HCEC 1CT (cell line): ENCODE measurements around the gene TUBA1A.
"Not testable (repeated sequence)": the region's sequence is repeated elsewhere in the genome, so short reads cannot be mapped to it uniquely, and the experiment has no call there.

ENCODE experiments used
- DNase-seq: peaks from one replicate; pipeline ENCODE4 v3.0.0-alpha.2; 2017

The TUBA1A gene

DNA sequence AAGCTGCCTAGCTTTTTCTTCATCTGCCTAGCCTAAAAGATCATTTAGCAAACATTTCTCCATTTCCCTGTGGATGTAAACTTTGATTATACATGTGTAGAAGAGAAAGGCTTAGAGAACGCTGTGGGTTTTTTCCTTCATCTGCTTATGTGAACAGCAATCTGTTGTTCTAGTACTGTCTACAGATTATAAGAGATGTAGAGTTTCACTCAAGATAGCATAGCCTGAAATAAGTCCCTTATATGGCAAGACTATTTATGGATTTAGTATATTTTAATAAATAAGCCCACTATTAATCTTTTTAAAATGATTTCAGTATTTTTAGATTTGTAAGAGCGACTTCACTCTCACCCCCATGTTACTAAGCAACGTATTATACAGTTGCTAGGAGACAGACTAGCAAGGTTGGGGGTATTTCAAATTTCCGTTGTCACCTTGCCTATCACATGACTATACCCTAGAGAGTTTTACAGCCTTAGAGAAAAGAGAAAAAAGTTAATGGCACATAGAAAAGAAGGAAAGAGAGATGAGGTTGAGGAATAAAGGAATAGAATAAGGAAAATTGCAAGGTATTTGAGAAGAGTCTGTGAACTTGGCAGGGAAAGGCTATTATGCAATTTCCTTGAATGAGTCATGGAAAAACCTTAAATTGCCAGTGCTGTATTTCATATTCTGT, 12.2 kb upstream of the TUBA1A start:
- peak; percentile 76 for DNase-seq

DNA sequence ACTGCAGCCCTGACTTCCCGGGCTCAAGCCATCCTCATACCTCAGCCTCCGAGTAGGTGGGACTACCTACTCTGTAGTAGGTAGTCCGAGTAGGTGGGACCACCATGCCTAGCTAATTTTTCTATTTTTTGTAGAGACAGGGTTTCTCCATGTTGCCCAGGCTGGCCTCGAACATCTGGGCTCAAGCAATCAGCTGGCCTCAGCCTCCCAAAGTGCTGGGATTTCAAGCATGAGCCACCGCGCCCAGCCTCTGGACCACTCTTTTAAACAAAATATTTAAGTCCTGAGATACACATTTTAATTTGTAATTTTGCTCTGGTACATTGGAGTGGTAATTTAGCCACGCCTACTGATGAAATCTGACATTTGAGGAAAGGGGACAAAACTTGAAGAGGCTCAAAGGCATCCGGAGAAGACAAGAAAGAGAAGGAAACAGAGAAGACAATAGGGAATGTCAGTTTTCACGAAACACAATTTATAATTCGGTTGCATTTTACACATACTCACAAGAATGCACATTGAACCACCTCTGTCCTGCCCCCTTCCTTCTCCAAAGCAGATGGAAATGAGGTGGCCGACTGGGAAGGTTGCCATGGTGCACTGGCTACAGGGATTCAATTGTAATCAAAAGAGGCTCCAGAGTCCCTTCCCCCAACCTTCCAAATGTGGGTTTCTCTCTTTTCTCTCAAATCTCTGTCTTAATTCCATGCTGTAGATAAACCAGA, 9.7 kb upstream of the TUBA1A start:
- DNase-seq = peak; percentile 87

DNA sequence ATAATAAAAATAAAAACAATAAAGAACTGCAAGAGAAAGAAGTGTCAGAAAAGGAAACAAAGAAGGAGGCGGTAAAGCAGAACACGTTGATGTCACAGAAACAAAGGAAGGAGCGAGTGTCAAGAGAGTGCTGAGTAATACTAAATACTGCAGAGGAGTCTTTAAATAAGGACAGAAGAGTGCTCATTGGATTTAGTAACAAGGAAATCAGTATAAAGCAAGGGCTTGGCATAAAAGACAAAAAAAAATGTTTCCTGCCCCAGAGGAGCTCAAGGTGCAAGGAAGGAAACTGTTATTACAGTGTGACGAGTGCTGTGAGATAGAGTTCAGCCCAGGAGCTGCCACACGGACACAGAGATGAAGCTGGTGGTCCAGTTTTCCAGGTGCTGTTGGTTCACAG, 8.4 kb upstream of the TUBA1A start:
- DNase-seq = no peak

DNA sequence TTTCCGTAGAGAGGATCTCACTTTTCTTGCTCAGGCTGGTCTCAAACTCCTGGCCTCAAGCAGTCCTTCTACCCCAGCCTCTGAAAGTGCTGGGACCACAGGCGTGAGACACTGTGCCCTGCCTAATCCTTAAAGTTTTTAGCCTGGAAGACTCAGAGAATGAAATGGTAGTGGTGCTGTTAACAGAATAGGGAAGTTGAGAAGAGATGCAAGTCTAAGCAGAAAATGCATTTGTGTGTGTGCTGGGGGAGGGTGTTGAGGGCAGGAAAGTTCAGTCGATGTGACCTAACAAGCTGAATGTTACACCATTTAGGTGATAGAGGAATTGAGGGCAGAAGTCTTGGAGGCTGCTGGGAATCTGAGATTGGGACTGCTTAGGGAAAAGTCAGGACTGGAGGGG, 6.9 kb upstream of the TUBA1A start:
- no peak for DNase-seq

DNA sequence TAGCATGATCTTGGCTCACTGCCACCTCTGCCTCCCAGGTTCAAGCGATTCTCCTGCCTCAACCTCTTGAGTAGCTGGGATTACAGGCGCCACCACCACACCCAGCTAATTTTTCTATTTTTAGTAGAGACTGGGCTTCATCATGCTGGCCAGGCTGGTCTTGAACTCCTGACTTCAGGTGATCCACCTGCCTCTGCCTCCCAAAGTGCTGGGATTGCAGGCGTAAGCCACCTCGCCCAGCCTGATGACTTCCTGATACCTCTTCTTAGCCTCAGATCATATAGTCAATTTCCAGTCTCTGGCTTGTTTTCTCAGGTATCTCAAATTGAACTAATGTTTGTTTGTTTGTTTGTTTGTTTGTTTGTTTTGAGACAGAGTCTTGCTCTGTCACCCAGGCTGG, 4.9 kb upstream of the TUBA1A start:
- DNase-seq = not testable (repeated sequence)

DNA sequence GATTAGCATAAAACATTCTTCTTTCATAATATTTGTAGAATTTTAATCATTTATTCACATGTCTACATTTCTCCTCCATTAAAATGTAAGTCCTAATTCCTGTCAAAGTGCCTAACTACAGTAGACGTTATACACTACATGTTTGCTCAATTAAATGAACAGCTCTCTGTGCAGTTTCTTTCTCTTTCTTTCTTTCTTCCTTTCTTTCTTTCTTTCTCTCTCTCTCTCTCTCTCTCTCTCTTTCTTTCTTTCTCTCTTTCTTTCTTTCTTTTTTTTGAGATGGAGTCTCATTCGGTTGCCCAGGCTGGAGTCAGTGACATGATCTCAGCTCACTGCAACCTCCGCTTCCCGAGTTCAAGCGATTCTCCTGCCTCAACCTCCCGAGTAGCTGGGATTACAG, 2.6 kb upstream of the TUBA1A start:
- DNase-seq = not testable (repeated sequence)

DNA sequence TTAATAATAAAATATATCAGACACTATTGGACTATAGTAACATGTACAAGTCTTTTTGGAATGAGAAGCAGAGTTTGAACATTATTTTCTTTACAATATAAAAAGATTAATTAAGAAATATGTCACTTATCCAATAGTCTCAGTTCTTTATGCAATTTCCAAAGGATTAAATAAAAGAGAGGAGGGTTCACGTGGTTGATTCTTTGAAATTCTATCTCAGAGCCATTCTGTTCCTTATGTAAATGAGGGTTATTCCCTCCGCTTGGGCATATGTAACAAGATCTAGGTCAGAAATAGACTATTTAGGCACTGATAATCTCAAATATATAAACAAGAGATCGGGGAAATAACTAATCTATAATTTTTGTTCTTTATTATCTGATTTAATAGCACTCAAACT, 2.1 kb upstream of the TUBA1A start:
- no peak for DNase-seq

DNA sequence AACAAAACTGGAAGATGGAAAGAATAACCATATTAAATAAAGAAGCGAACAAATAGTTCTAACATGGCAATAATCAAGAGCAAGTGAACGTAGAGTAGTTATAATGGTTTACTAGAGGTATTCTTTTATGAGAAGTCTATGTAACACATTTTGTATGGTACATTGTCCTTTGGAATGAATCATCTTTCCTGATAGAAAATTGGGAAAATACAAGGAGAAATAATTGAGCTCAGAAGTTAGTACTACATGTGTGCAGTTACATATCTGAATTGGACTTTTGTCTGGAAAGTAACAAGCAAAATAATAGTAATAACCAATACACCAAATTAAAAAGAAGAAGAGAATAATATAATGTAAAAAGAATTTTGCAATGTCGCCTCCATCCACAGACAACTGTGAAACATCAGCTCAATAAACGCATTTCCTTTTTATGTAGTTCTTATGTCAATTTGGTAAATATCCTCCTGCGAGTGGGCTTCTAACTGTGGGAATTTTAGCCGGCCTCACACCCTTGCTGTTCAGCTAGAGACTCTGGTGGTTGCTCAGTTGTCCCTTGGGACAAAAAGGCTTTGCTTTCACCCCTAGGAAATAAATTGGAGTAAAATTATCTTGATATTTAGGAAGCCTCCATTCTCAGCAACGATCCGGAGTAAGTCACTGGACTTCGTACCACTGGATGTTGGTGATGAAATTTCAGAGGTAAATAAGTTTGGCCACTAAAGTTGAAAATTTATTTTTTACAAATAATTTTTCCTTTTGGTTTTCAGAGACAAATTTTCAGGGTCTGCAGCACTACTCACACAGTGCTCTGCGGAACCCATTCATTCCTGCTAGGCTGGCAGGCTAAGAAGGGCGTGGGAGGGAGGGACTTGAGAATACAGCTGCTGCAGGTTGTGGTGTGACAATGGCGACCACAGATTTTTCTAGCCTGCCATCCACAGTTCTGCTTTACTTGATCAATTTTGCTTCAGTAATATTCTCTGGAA, 1.1 kb upstream of the TUBA1A start:
- no peak for DNase-seq

DNA sequence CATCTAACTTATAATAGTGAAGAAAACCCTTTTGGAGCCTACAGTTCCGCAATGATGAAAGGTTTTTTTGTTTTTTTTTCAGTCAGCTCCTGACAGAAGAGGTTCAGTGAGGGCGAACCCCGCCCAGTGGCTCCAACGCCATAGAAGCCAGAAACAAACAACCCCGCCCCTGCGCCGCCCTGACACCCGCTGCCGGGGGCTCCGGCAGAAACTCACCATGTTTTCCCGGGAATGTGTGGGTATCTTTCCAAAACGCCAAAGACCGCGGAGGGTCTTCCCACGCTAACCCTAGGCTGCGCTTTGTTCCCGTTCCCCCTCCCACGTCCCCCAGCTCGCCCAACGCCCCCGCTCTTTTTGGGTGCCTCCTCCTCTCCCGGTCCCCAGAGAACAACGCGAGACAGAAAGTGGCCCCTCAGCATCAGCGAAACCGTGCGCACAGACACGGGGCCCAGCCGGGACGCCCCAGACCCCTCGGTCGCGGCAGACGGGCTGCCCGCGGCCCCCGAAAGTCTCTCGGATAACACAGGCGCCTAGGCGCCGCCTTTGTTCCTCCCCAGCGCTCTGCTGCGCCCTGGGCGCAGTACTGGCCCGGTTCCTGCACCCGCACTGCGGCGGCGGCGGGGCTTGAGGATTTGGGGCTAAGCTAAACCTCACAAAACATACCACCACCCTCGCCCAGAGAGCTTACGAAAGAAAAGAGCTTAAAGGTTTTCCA, 522 bp downstream of the TUBA1A start:
- peak; percentile 61 for DNase-seq

DNA sequence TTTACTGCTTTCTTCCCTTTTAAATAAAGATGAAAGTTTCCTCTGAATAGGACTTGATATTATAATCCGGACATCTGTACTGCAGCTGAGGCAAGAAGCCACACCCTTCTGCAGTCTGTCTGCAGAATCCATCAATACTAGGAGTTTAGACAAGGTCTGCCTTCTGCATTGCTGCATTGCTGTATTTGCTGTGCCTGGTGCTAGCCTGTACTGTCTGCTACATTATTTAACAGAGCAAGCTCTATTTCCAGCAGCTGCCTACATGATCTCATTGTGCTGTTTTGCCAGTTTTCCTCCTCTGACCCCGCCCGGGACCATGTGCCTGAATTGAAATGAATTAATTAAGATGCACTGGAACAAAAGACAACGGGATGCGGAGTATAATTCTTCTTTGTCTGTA, 1.7 kb downstream of the TUBA1A start:
- peak; percentile 50 for DNase-seq

DNA sequence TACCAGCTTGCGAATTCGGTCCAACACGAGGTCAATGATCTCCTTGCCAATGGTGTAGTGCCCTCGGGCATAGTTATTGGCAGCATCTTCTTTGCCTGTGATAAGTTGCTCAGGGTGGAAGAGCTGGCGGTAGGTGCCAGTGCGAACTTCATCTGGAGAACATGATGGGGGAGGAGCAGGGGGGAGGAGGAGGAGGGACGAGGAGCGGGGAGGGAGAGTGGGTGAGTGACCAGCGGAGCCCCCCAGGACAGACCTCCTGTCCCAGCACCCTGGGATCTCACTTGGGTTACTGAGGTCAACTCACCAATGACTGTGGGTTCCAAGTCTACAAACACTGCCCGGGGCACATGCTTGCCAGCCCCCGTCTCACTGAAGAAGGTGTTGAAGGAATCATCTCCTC, 2.6 kb downstream of the TUBA1A start:
- DNase-seq = not testable (repeated sequence)

DNA sequence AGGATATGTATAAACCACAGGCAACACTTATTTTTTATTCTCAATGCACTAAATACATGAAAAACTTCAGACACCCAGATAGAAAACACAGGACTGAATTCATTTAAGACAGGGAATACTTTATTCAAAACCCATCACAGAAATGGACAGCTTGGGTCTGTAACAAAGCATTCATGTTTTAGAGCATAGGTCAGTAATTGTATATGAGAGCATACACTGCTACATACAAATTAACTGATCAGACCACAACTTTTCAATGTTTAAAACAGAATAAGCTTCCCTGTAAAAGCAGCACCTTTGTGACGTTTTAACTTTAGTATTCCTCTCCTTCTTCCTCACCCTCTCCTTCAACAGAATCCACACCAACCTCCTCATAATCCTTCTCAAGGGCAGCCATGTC, 4.2 kb downstream of the TUBA1A start:
- DNase-seq = not testable (repeated sequence)

DNA sequence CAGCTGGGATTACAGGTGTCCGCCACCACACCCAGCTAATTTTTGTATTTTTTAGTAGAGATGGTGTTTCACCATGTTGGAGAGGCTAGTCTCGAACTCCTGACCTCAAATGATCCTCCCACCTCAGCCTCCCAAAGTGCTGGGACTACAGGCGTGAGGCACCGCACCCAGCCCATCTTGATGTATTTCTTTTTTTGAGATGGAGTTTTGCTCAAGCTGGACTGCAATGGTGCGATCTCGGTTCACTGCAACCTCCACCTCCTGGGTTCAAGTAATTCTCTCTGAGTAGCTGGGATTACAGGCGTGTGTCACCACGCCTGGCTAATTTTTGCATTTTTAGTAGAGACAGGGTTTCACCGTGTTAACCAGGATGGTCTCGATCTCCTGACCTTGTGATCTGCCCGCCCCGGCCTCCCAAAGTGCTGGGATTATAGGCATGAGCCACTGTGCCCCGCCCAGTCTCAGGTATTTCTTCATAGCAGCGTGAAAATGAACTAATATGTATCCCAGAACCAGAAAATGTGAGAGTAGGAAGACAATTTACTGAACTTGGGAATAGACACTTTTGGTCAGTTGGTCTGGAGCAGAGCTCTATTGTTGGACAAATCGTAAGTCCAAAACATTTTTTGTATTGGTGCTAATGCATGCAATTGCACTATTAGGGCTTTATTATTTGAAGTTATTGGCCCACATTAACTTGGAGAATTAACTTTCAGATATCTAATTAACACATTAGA, 5.5 kb downstream of the TUBA1A start:
- DNase-seq = not testable (repeated sequence)

DNA sequence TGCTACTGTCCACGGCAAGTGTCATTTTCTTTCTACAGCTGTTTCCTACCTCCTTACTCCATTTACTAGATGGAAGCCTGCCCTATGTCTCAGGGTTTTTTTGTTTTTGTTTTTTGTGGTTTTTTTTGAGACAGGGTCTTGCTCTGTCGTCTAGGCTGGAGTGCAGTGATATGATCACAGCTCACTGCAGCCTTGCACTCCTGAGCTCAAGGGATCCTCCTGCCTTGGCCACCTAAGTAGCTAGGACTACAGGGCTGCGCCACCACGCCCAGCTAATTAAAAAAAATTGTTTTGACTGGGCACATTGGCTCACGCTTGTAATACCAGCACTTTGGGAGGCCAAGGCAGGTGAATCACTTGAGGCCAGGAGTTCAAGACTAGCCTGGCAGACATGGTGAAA, 14.7 kb downstream of the TUBA1A start:
- DNase-seq = no peak

DNA sequence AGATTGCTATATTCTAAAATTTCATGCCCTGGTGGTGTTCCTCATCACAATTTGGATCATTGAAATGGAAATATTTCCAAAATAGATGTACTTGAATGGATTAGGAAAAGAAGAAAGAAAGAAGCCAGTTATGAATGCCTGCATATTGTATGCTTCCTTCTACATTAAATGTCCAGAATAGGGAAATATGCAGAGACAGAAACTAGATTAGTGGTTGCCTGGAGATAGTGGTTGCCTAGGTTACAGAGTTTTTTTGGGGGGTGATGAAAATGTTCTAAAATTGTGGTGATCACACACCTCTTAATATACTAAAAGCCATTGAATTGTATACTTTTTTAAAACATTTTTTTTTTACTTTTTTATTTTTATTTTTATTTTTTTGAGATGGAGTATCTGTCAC, 18.0 kb downstream of the TUBA1A start:
- DNase-seq = no peak

DNA sequence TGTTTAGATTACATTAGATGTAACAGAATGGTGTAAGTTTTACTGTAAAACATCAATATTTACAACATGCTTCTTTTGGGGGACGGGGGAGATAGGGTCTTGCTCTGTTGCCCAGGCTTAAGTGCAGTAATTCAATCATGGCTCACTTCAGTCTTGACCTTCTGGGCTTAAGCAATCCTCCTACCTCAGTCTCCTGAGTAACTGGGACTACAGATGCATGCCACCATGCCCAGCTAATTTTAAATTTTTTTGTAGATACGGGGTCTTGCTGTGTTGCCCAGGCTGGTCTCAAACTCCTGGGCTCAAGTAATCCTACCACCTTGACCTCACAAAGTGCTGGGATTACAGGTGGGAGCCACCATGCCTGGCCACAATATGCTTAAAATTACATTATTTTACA, 23.8 kb downstream of the TUBA1A start:
- DNase-seq = no peak

DNA sequence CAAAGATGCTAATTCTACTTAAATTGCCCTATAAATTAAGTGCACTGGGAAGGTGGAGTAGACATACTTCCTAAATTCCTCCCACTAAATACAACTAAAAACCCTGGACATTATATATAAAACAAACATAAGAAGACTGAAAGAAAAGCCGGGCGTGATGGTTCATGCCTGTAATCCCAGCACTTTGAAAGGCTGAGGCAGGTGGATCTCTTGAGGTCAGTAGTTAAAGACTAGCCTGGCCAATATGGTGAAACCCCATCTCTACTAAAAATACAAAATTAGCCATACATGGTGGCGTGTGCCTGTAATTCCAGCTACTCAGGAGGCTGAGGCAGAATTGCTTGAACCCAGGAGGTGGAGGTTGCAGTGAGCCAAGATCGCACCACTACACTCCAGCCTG, 27.0 kb downstream of the TUBA1A start:
- not testable (repeated sequence) for DNase-seq

DNA sequence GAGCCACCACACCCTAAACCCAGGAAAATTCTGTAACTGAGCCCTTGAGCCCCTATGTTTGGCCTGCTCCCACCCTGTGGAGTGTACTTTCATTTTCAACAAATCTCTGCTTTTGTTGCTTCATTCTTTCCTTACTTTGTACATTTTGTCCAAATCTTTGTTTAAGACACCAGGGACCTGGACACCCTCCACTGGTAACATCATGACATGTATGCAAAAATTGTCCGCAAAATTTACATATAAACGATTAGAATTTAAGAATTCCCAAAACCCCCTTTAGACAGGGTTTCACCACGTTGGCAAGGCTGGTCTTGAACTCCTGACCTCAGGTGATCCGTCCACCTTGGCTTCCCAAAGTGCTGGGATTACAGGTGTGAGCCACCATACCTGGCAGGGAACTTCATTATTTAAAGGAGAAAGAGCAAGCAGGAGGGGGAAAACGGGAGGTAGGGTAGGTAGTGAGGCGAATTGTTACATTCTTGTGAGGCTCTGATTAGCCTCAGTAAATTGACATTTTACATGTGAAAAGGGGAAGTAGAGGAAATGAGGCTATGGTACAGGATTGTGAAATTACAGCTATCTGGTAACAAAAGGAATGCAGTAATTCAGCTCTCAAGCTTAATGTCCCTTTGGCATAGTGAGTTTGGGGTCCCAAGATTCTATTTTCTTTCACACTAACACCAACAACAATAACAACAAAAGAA, 27.6 kb downstream of the TUBA1A start:
- DNase-seq = no peak

DNA sequence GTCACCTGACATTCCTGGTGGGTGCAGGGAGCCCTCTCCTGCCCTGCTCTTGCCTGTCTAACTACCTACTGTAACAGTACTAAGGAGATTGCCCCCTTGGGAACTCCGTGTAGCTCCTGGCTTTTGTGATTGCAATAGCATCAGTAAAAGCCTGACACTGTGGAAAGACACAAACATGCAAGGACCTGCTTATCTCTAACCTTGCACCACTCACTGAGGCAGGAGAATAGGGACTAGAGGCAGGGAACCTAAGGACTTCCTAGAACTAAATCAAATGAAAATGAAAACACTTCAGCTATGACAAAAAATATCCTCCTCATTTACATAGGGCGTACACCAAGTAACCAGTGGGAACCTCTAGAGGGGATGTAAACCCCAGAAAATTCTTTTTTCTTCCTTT, 28.5 kb downstream of the TUBA1A start:
- no peak for DNase-seq

DNA sequence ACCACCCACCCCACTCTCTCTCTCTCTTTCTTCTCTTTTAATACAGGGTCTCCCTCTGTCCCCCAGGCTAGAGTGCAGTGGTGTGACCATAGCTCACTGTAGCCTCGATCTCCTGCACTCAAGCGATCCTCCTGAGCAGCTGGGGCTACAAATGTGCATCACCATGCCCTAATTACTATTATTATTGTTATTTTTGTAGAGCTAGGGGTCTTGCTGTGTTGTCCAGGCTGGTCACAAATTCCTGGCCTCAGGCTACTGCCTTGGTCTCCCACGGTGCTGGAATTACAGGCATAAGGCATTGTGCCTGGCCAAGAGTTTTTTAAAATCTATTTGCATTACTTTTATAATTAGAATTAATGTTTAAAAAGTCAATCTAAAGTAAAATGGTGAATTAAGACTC, 34.7 kb downstream of the TUBA1A start:
- DNase-seq = no peak

DNA sequence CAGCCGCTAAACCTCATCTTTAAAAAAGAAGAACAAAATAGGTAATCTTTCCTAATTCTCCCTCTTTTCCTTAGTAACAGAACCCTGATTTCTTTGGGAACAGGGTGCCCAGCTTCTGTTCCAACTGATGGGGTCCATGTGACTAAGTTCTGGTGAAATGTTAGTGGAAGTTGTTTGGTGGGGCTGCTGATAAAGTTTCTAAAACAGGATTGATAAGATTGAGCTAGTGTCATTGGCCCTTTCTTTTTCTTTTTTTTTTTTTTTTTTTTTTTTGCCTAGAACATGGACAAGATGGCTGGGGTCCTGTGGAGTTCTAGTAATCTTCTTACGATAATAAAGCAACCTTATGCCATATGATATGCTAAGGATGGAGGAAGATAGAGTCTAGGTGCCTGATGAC, 41.5 kb downstream of the TUBA1A start:
- DNase-seq = no peak

DNA sequence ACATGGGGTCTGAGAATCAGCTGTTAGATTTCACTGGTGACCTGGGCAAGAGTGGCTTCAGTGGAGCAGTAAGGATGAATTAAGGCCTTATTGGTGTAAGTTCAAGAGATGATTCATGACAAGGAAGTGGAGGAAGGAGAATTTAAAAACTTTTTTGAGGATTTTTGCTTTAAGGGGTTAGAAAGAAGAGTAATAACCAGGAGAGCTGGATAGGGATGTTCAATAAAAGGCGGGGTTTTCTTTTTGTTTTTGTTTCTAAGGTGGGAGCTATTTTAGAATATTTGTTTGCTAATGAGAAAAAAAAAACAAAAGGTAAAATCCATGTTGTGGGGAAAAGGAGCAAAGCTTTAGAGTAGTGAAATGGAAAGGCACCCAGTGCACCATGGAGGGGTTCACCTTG, 42.5 kb downstream of the TUBA1A start:
- DNase-seq = no peak
